ENCODE data around the gene GRM7.

Gene GRM7

DNA sequence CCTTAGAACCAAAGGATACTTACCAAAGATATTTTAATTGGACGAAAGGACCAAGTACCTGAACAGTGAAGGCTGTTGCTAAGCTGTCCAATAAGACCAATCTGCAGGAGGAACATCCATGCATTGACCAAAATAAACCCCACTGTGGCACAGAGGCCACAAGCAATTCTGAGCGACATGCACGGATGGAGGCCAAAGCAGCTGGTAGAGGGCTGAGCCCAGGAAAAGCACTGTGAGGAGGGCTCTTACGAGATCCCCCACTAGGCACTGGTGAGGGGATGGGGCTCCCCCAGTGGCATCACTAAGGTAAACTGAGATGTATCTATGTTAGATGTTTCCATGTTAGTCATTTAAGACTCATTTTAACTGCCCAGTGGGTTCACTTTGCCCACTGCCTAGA is 920.5 kb downstream of the GRM7 start:
- H3K27me3 ChIP-seq (ENCODE audit: insufficient read depth, poor library complexity, severe bottlenecking): no peaks in the 10 kb centered on the region
- DNase-seq (ENCODE audit: low read depth in 1 of 2, low spot score in 1 of 2): no peak
- H3K27ac ChIP-seq (replicated peaks): no peak overlapping the region
- TF ChIP-seq, protein P1, sequence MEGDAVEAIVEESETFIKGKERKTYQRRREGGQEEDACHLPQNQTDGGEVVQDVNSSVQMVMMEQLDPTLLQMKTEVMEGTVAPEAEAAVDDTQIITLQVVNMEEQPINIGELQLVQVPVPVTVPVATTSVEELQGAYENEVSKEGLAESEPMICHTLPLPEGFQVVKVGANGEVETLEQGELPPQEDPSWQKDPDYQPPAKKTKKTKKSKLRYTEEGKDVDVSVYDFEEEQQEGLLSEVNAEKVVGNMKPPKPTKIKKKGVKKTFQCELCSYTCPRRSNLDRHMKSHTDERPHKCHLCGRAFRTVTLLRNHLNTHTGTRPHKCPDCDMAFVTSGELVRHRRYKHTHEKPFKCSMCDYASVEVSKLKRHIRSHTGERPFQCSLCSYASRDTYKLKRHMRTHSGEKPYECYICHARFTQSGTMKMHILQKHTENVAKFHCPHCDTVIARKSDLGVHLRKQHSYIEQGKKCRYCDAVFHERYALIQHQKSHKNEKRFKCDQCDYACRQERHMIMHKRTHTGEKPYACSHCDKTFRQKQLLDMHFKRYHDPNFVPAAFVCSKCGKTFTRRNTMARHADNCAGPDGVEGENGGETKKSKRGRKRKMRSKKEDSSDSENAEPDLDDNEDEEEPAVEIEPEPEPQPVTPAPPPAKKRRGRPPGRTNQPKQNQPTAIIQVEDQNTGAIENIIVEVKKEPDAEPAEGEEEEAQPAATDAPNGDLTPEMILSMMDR (IDR thresholded peaks at IDR 0.05; ENCODE audit: insufficient read depth, low read length): no peak
- TF ChIP-seq, protein P2, sequence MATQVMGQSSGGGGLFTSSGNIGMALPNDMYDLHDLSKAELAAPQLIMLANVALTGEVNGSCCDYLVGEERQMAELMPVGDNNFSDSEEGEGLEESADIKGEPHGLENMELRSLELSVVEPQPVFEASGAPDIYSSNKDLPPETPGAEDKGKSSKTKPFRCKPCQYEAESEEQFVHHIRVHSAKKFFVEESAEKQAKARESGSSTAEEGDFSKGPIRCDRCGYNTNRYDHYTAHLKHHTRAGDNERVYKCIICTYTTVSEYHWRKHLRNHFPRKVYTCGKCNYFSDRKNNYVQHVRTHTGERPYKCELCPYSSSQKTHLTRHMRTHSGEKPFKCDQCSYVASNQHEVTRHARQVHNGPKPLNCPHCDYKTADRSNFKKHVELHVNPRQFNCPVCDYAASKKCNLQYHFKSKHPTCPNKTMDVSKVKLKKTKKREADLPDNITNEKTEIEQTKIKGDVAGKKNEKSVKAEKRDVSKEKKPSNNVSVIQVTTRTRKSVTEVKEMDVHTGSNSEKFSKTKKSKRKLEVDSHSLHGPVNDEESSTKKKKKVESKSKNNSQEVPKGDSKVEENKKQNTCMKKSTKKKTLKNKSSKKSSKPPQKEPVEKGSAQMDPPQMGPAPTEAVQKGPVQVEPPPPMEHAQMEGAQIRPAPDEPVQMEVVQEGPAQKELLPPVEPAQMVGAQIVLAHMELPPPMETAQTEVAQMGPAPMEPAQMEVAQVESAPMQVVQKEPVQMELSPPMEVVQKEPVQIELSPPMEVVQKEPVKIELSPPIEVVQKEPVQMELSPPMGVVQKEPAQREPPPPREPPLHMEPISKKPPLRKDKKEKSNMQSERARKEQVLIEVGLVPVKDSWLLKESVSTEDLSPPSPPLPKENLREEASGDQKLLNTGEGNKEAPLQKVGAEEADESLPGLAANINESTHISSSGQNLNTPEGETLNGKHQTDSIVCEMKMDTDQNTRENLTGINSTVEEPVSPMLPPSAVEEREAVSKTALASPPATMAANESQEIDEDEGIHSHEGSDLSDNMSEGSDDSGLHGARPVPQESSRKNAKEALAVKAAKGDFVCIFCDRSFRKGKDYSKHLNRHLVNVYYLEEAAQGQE (IDR thresholded peaks at IDR 0.05; ENCODE audit: insufficient replicate concordance, low read depth): no peak
- TF ChIP-seq SPI1 (IDR thresholded peaks at IDR 0.05; ENCODE audit: borderline replicate concordance, low read depth) (no peak), POLR2AphosphoS5 (IDR thresholded peaks at IDR 0.05; ENCODE audit: low read depth) (no peak), GABPA (IDR thresholded peaks at IDR 0.05; ENCODE audit: low read depth) (no peak)
- no peak overlapping the region for H3K4me3 ChIP-seq (replicated peaks; ENCODE audit: insufficient read depth, low read length)

DNA sequence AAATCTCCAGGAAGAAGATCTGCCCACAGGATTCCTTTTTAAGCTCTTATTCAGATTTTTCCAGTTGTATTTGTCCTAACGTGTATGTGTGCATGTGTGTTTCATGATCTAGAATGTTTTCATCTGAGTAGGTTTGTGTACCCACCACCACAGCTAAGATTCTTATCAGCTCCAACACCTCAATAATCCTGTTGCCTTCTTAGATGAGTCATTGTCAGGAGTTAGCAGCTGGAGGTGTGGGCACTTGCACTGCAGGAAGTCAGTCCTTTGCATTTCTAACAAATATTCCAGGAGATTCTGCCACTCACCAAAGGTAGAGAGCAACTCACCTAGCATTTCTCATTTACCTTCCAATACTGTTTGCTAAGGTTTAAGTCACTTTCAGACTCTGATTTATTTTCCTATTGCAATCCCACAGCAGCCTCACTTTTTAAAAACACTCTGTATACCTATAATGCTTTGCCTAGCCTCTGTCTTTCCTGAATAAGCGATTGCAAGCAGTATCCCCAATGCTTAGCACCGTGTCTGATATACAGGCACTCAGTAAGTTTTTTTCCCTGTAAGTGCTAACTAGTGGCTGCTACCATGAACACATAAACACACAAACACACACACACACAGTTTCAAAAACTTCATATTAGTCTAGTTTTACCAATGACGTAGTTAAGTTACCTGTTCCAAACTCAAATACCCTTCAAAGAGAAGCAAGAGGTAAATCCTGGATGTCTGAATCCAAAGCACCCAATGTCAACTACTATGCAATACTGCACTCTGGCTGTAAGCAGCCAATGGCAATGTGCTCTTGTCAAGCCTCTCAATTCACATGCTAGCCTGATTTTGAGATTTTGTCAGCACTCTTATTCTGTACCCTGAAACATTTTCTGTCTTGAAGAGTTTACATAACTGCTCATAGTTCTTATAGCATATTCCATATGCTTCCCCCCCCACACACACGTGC is 927.2 kb downstream of the GRM7 start:
- TF ChIP-seq GABPA (IDR thresholded peaks at IDR 0.05; ENCODE audit: low read depth) (no peak), POLR2AphosphoS5 (IDR thresholded peaks at IDR 0.05; ENCODE audit: low read depth) (no peak)
- Histone ChIP-seq H3K27me3 (ENCODE audit: insufficient read depth, poor library complexity, severe bottlenecking) (no peaks in the 10 kb centered on the region), H3K27ac (replicated peaks) (no peak overlapping the region), H3K4me3 (replicated peaks; ENCODE audit: insufficient read depth, low read length) (no peak overlapping the region)
- DNase-seq (ENCODE audit: low read depth in 1 of 2, low spot score in 1 of 2): no peak

DNA sequence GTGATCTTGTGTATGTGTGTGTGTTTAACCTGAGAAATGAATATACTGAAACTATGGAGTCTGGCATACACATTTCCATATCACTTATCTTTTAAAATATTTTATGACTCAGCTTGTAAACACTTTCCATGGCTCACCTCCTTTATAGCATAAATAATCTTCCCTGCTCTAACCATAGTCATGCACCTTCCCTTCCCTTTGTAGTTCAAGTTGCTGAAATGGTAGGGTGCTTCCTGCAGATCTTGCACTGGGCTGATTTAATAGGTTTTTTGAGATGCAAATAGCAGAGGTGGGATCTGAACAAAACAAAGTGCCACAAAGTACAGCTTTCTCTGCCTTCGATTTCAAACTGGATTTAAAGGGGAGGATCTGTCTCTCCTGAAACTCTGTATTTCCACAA is 928.0 kb downstream of the GRM7 start:
- DNase-seq (ENCODE audit: low read depth in 1 of 2, low spot score in 1 of 2): no peak
- Histone ChIP-seq H3K27me3 (ENCODE audit: insufficient read depth, poor library complexity, severe bottlenecking) (no peaks in the 10 kb centered on the region), H3K27ac (replicated peaks) (no peak overlapping the region), H3K4me3 (replicated peaks; ENCODE audit: insufficient read depth, low read length) (no peak overlapping the region)
- TF ChIP-seq GABPA (IDR thresholded peaks at IDR 0.05; ENCODE audit: low read depth) (no peak), SPI1 (IDR thresholded peaks at IDR 0.05; ENCODE audit: borderline replicate concordance, low read depth) (no peak), POLR2AphosphoS5 (IDR thresholded peaks at IDR 0.05; ENCODE audit: low read depth) (no peak)
- TF ChIP-seq, protein P1 (IDR thresholded peaks at IDR 0.05; ENCODE audit: insufficient read depth, low read length): no peak
- TF ChIP-seq, protein P2 (IDR thresholded peaks at IDR 0.05; ENCODE audit: insufficient replicate concordance, low read depth): no peak

DNA sequence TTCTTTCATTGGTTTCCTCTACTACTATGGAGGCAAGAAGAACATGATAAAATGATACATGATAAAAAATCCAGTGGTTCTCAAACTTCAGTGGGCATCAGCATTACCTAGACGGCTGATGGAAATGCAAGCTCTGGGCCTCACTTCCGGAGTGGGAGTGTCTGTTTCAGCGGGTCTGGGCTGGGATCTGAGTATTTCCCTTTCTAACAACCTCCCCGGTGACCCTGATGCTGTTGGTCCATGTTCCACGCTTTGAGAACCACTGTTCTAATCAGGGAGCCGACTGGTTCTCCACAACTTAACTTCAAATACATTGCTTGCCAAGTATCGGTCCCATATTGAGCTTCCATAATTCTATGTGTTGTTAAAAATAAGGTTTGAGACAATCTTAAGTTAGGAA is 928.4 kb downstream of the GRM7 start:
- TF ChIP-seq GABPA (IDR thresholded peaks at IDR 0.05; ENCODE audit: low read depth) (no peak), POLR2AphosphoS5 (IDR thresholded peaks at IDR 0.05; ENCODE audit: low read depth) (no peak), SPI1 (IDR thresholded peaks at IDR 0.05; ENCODE audit: borderline replicate concordance, low read depth) (no peak)
- TF ChIP-seq, protein P1 (IDR thresholded peaks at IDR 0.05; ENCODE audit: insufficient read depth, low read length): no peak
- TF ChIP-seq, protein P2 (IDR thresholded peaks at IDR 0.05; ENCODE audit: insufficient replicate concordance, low read depth): no peak
- DNase-seq (ENCODE audit: low read depth in 1 of 2, low spot score in 1 of 2): no peak
- H3K27me3 ChIP-seq (ENCODE audit: insufficient read depth, poor library complexity, severe bottlenecking): no peaks in the 10 kb centered on the region
- no peak overlapping the region for H3K4me3 ChIP-seq (replicated peaks; ENCODE audit: insufficient read depth, low read length)
- no peak overlapping the region for H3K27ac ChIP-seq (replicated peaks)

Data from HL-60 (cell line).